Vagina (tissue), 2 donors: Measurements from ENCODE around the gene IGSF3.
"Not testable (repeated sequence)": the region's sequence is repeated elsewhere in the genome, so short reads cannot be mapped to it uniquely, and the experiment has no call there.

Experiments used
- POLR2AphosphoS5 ChIP-seq, 2 donors: sonication (generic); formaldehyde crosslinking; IDR thresholded peaks; one replicate each; pipeline ENCODE4 v1.9.0; 2017; ENCODE audit warnings: antibody characterized with exemption in 2 of 2, mild to moderate bottlenecking in 2 of 2, low read depth in 1 of 2; ENCODE audit not compliant: insufficient read depth in 1 of 2
- TF ChIP-seq, protein P1 (sequence below), 3 experiments: fragments of 450-650 bp in 2 of 3; fragments of 200-600 bp in 1 of 3; sonication (generic) in 1 of 3; IDR thresholded peaks; one replicate each; pipeline ENCODE4 v1.5.1; 2017 to 2019; ENCODE audit warnings: antibody characterized with exemption in 3 of 3, mild to moderate bottlenecking in 2 of 3, moderate library complexity in 2 of 3

DNA sequence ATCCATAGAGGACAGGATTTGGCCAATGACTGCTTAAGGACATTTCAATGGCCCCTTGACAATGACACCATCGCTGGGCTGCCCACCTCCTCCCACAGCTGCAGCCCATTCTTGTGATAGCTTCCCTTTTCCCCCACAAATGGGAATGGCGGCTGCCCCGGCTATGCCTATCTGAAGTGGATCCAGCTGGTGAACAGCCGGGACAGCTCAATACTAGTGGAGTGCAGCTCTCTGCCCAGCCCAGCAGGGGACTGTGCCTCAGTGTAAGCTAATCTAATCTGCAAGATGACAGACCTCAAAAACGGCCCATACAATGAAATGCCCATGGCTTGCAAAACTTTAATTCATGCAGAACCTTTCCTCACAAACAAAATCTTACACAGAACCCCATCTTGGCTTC lies 49.7 kb downstream of the IGSF3 start:
- TF ChIP-seq, protein P1, sequence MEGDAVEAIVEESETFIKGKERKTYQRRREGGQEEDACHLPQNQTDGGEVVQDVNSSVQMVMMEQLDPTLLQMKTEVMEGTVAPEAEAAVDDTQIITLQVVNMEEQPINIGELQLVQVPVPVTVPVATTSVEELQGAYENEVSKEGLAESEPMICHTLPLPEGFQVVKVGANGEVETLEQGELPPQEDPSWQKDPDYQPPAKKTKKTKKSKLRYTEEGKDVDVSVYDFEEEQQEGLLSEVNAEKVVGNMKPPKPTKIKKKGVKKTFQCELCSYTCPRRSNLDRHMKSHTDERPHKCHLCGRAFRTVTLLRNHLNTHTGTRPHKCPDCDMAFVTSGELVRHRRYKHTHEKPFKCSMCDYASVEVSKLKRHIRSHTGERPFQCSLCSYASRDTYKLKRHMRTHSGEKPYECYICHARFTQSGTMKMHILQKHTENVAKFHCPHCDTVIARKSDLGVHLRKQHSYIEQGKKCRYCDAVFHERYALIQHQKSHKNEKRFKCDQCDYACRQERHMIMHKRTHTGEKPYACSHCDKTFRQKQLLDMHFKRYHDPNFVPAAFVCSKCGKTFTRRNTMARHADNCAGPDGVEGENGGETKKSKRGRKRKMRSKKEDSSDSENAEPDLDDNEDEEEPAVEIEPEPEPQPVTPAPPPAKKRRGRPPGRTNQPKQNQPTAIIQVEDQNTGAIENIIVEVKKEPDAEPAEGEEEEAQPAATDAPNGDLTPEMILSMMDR (IDR thresholded peaks at IDR 0.05), result not testable (repeated sequence)
- not testable (repeated sequence) for TF ChIP-seq POLR2AphosphoS5 (IDR thresholded peaks at IDR 0.05; ENCODE audit: insufficient read depth in 1 of 2, low read depth in 1 of 2)
